ENCODE data around the gene CDH13.
A peak's percentile ranks its signal among the peaks of the same experiment; 100 is the strongest.

Gene CDH13

GRCh38 chr16:83806036-83806435 lies 1179.3 kb downstream of the CDH13 start:
- no peaks in the 10 kb centered on the region for H3K9me3 ChIP-seq (ENCODE audit: control insufficient read depth, low read length)
- H2AFZ ChIP-seq (ENCODE audit: low read depth, low read length) = no peak overlapping the region
- H3K23ac ChIP-seq (ENCODE audit: low read length in 2 of 2) = no peak overlapping the region
- H3K36me3 ChIP-seq (ENCODE audit: control insufficient read depth in 1 of 2, insufficient read depth in 2 of 2, low read depth in 1 of 2, low read length in 2 of 2) = peaks cover 2 to 6% of the 10 kb centered on the region in 2 experiments
- no peak overlapping the region for H4K91ac ChIP-seq (ENCODE audit: low read length)
- H3K4me1 ChIP-seq (ENCODE audit: control insufficient read depth, insufficient read depth, low read depth, low read length) = peaks cover 8% of the 10 kb centered on the region
- no peak overlapping the region for H3K14ac ChIP-seq (ENCODE audit: low read length in 2 of 2)
- WGBS = no CpG with 5 or more reads among the region's 5 CpGs
- no peak overlapping the region for H3K4me2 ChIP-seq (ENCODE audit: low read length, poor library complexity, severe bottlenecking)
- H4K8ac ChIP-seq (ENCODE audit: low read length) = no peak overlapping the region
- no peaks in the 10 kb centered on the region for H3K27me3 ChIP-seq (ENCODE audit: control insufficient read depth in 1 of 2, insufficient read depth in 1 of 2, low read length in 2 of 2)
- no peak overlapping the region for H2BK15ac ChIP-seq (ENCODE audit: low read depth, poor library complexity, severe bottlenecking)
- H3K18ac ChIP-seq (ENCODE audit: low read depth in 1 of 2, low read length in 2 of 2) = no peak overlapping the region
- no peak overlapping the region for H3K4ac ChIP-seq (ENCODE audit: low read depth in 1 of 2, low read length in 2 of 2)
- no peak overlapping the region for H3K27ac ChIP-seq (ENCODE audit: low read length, poor library complexity, severe bottlenecking)
- no peak for DNase-seq
- no peak overlapping the region for H3K9ac ChIP-seq (ENCODE audit: low read length)
- H3K79me1 ChIP-seq (replicated peaks; ENCODE audit: low read length, poor library complexity, severe bottlenecking) = peaks cover 1% of the 10 kb centered on the region
- no peak overlapping the region for H3K4me3 ChIP-seq (ENCODE audit: insufficient read depth in 1 of 2, low read depth in 1 of 2, low read length in 2 of 2)
- no peak overlapping the region for H2AK5ac ChIP-seq (ENCODE audit: low read length, severe bottlenecking)
- H2BK120ac ChIP-seq (ENCODE audit: low read depth, low read length) = no peak overlapping the region
- no peak overlapping the region for H2BK5ac ChIP-seq (ENCODE audit: low read depth, low read length, poor library complexity, severe bottlenecking)
- H2BK12ac ChIP-seq (ENCODE audit: low read length in 2 of 2) = no peak overlapping the region

GRCh38 chr16:83806731-83807130 lies 1180.0 kb downstream of the CDH13 start:
- H3K18ac ChIP-seq (ENCODE audit: low read depth in 1 of 2, low read length in 2 of 2) = no peak overlapping the region
- H3K79me1 ChIP-seq (replicated peaks; ENCODE audit: low read length, poor library complexity, severe bottlenecking) = peaks cover 1% of the 10 kb centered on the region
- DNase-seq = no peak
- 96% methylated on average over 6 of the region's 6 CpGs for WGBS
- no peak overlapping the region for H3K27ac ChIP-seq (ENCODE audit: low read length, poor library complexity, severe bottlenecking)
- H3K9me3 ChIP-seq (ENCODE audit: control insufficient read depth, low read length) = no peaks in the 10 kb centered on the region
- no peak overlapping the region for H3K9ac ChIP-seq (ENCODE audit: low read length)
- H4K91ac ChIP-seq (ENCODE audit: low read length) = no peak overlapping the region
- H3K4me2 ChIP-seq (ENCODE audit: low read length, poor library complexity, severe bottlenecking) = no peak overlapping the region
- no peak overlapping the region for H2BK12ac ChIP-seq (ENCODE audit: low read length in 2 of 2)
- H3K23ac ChIP-seq (ENCODE audit: low read length in 2 of 2) = no peak overlapping the region
- peaks cover 8% of the 10 kb centered on the region for H3K4me1 ChIP-seq (ENCODE audit: control insufficient read depth, insufficient read depth, low read depth, low read length)
- no peak overlapping the region for H3K4me3 ChIP-seq (ENCODE audit: insufficient read depth in 1 of 2, low read depth in 1 of 2, low read length in 2 of 2)
- H2AK5ac ChIP-seq (ENCODE audit: low read length, severe bottlenecking) = no peak overlapping the region
- no peak overlapping the region for H4K8ac ChIP-seq (ENCODE audit: low read length)
- H3K14ac ChIP-seq (ENCODE audit: low read length in 2 of 2) = no peak overlapping the region
- no peak overlapping the region for H2AFZ ChIP-seq (ENCODE audit: low read depth, low read length)
- no peak overlapping the region for H2BK5ac ChIP-seq (ENCODE audit: low read depth, low read length, poor library complexity, severe bottlenecking)
- H2BK120ac ChIP-seq (ENCODE audit: low read depth, low read length) = no peak overlapping the region
- H3K36me3 ChIP-seq (ENCODE audit: control insufficient read depth in 1 of 2, insufficient read depth in 2 of 2, low read depth in 1 of 2, low read length in 2 of 2) = peaks cover 2 to 13% of the 10 kb centered on the region in 2 experiments
- H2BK15ac ChIP-seq (ENCODE audit: low read depth, poor library complexity, severe bottlenecking) = no peak overlapping the region
- H3K27me3 ChIP-seq (ENCODE audit: control insufficient read depth in 1 of 2, insufficient read depth in 1 of 2, low read length in 2 of 2) = no peaks in the 10 kb centered on the region
- no peak overlapping the region for H3K4ac ChIP-seq (ENCODE audit: low read depth in 1 of 2, low read length in 2 of 2)

- Histone ChIP-seq H3K4me2 (ENCODE audit: low read length, poor library complexity, severe bottlenecking) (peak overlapping the region; percentile 41), H3K9me3 (ENCODE audit: control insufficient read depth, low read length) (no peaks in the 10 kb centered on the region)
- WGBS = 97% methylated on average over 8 of the region's 8 CpGs
These were observed 1180.5 kb downstream of the CDH13 start for GRCh38 chr16:83807327-83807709.

GRCh38 chr16:83807710-83808572 lies 1181.2 kb downstream of the CDH13 start, which contains the start of gene HSBP1:
Gene HSBP1, plus strand, starts transcription at chr16:83807978. Its CDS starts 99 bp downstream, at chr16:83808077.
- Histone ChIP-seq H2BK12ac (ENCODE audit: low read length in 2 of 2) (no peak within 1 kb of the TSS), H2BK15ac (ENCODE audit: low read depth, poor library complexity, severe bottlenecking) (peak within 1 kb of the TSS; percentile 17), H4K8ac (ENCODE audit: low read length) (peak within 1 kb of the TSS; percentile 98), H3K4me1 (ENCODE audit: control insufficient read depth, insufficient read depth, low read depth, low read length) (peaks cover 8% of the 10 kb centered on the region), H3K18ac (ENCODE audit: low read depth in 1 of 2, low read length in 2 of 2) (peak within 1 kb of the TSS; percentile 98 to 99), H3K79me1 (replicated peaks; ENCODE audit: low read length, poor library complexity, severe bottlenecking) (peaks cover 4% of the 10 kb centered on the region), H2BK120ac (ENCODE audit: low read depth, low read length) (peak within 1 kb of the TSS; percentile 65), H3K4ac (ENCODE audit: low read depth in 1 of 2, low read length in 2 of 2) (peak within 1 kb of the TSS; percentile 78 to 88), H2AFZ (ENCODE audit: low read depth, low read length) (peak within 1 kb of the TSS; percentile 93), H3K4me2 (ENCODE audit: low read length, poor library complexity, severe bottlenecking) (peak within 1 kb of the TSS; percentile 89), H3K9ac (ENCODE audit: low read length) (peak within 1 kb of the TSS; percentile 92), H3K36me3 (ENCODE audit: control insufficient read depth in 1 of 2, insufficient read depth in 2 of 2, low read depth in 1 of 2, low read length in 2 of 2) (peaks cover 7 to 25% of the 10 kb centered on the region in 2 experiments), H3K27me3 (ENCODE audit: control insufficient read depth in 1 of 2, insufficient read depth in 1 of 2, low read length in 2 of 2) (no peaks in the 10 kb centered on the region), H2BK5ac (ENCODE audit: low read depth, low read length, poor library complexity, severe bottlenecking) (peak within 1 kb of the TSS; percentile 84), H3K23ac (ENCODE audit: low read length in 2 of 2) (peak within 1 kb of the TSS in 1 of 2 experiments; percentile 56), H4K91ac (ENCODE audit: low read length) (peak within 1 kb of the TSS; percentile 56), H3K4me3 (ENCODE audit: insufficient read depth in 1 of 2, low read depth in 1 of 2, low read length in 2 of 2) (peak within 1 kb of the TSS; percentile 93 to 98), H3K27ac (ENCODE audit: low read length, poor library complexity, severe bottlenecking) (peak within 1 kb of the TSS; percentile 48), H2AK5ac (ENCODE audit: low read length, severe bottlenecking) (peak within 1 kb of the TSS; percentile 77), H3K9me3 (ENCODE audit: control insufficient read depth, low read length) (no peaks in the 10 kb centered on the region), H3K14ac (ENCODE audit: low read length in 2 of 2) (peak within 1 kb of the TSS in 1 of 2 experiments; percentile 89)
- 2% methylated on average over 52 of the region's 76 CpGs for WGBS
- DNase-seq = peak; percentile 93

More at GRCh38 chr16:83807327-83807709, 1180.5 kb downstream of the CDH13 start:
- Histone ChIP-seq H4K91ac (ENCODE audit: low read length) (peak overlapping the region; percentile 56), H2AFZ (ENCODE audit: low read depth, low read length) (peak overlapping the region; percentile 66), H3K4me3 (ENCODE audit: insufficient read depth in 1 of 2, low read depth in 1 of 2, low read length in 2 of 2) (peak overlapping the region in 1 of 2 experiments; percentile 93), H3K18ac (ENCODE audit: low read depth in 1 of 2, low read length in 2 of 2) (peak overlapping the region in 1 of 2 experiments; percentile 68), H2BK12ac (ENCODE audit: low read length in 2 of 2) (no peak overlapping the region), H3K36me3 (ENCODE audit: control insufficient read depth in 1 of 2, insufficient read depth in 2 of 2, low read depth in 1 of 2, low read length in 2 of 2) (peaks cover 2 to 18% of the 10 kb centered on the region in 2 experiments), H2BK120ac (ENCODE audit: low read depth, low read length) (peak overlapping the region; percentile 51), H2BK5ac (ENCODE audit: low read depth, low read length, poor library complexity, severe bottlenecking) (no peak overlapping the region), H3K9ac (ENCODE audit: low read length) (peak overlapping the region; percentile 19), H3K4ac (ENCODE audit: low read depth in 1 of 2, low read length in 2 of 2) (peak overlapping the region; percentile 20 to 40), H3K23ac (ENCODE audit: low read length in 2 of 2) (no peak overlapping the region), H2AK5ac (ENCODE audit: low read length, severe bottlenecking) (peak overlapping the region; percentile 77), H3K27me3 (ENCODE audit: control insufficient read depth in 1 of 2, insufficient read depth in 1 of 2, low read length in 2 of 2) (no peaks in the 10 kb centered on the region), H3K79me1 (replicated peaks; ENCODE audit: low read length, poor library complexity, severe bottlenecking) (peaks cover 1% of the 10 kb centered on the region), H3K4me1 (ENCODE audit: control insufficient read depth, insufficient read depth, low read depth, low read length) (peaks cover 8% of the 10 kb centered on the region), H3K14ac (ENCODE audit: low read length in 2 of 2) (no peak overlapping the region), H3K27ac (ENCODE audit: low read length, poor library complexity, severe bottlenecking) (no peak overlapping the region), H2BK15ac (ENCODE audit: low read depth, poor library complexity, severe bottlenecking) (peak overlapping the region; percentile 17), H4K8ac (ENCODE audit: low read length) (peak overlapping the region; percentile 87)
- DNase-seq = no peak
